T-helper 1 cell treated with Interleukin-12 subunit alpha and Interleukin-12 subunit beta and Interleukin-4 antibody, amounts not matched to agents 30 μg/mL and 1 μg/mL, for 36 hours (primary cell): ENCODE measurements around the gene LIMS3.
"Not testable (repeated sequence)": the region's sequence is repeated elsewhere in the genome, so short reads cannot be mapped to it uniquely, and the experiment has no call there.

Experiments
- H3K27ac Mint-ChIP-seq: one replicate; pipeline ENCODE4 v1.8.0; 2021; ENCODE audit warnings: mild to moderate bottlenecking, mixed read lengths
- H3K27me3 Mint-ChIP-seq: one replicate; pipeline ENCODE4 v1.8.0; 2021; ENCODE audit warnings: low read depth, mixed read lengths
- H3K36me3 Mint-ChIP-seq: one replicate; pipeline ENCODE4 v1.8.0; 2021; ENCODE audit warnings: low read depth, mixed read lengths
- H3K4me1 Mint-ChIP-seq: one replicate; pipeline ENCODE4 v1.8.0; 2021; ENCODE audit warnings: low read depth, mixed read lengths
- H3K4me3 Mint-ChIP-seq: one replicate; pipeline ENCODE4 v1.8.0; 2021; ENCODE audit warnings: mild to moderate bottlenecking, moderate library complexity, mixed read lengths
- H3K9me3 Mint-ChIP-seq: one replicate; pipeline ENCODE4 v1.8.0; 2021; ENCODE audit warnings: mixed read lengths

Gene LIMS3

GRCh38 chr2:109898462-109899336 is at the start of gene LIMS3:
LIMS3 (plus strand) TSS chr2:109898688; CDS start chr2:109898729, 41 bp downstream.
- H3K27ac Mint-ChIP-seq, H3K27me3 Mint-ChIP-seq, H3K4me3 Mint-ChIP-seq, H3K36me3 Mint-ChIP-seq, H3K9me3 Mint-ChIP-seq, H3K4me1 Mint-ChIP-seq: not testable (repeated sequence)

DNA sequence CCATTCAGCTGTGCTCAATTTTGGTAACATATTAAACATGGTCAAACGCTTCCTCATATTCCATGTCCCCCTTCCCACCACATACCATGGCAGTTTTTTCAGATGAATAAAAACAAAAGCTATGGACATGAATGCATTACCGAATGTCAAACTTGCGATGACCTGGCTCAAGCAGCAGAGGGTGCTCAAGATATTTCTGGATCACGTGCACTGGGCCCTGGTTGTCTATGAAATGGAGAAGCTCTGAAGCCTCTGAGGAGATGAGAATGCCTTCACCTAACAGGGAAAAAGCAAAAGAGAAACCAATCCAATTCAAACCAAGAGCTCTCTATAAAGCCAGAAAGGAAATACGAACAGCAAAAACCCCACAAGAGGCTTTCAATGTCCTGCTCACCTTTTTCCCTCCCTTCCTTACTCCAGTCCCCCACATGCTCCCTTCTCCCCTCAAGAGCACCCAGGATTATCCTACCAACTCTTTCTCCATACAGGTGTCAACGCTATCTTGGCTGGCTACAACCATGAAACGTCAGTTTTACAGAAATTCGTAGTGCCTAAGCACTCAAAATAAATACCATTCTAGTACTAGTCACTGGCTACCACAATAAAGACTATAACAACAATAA is 27.2 kb upstream of the LIMS3 start:
- not testable (repeated sequence) for H3K4me3 Mint-ChIP-seq, H3K27ac Mint-ChIP-seq, H3K4me1 Mint-ChIP-seq, H3K9me3 Mint-ChIP-seq, H3K27me3 Mint-ChIP-seq, H3K36me3 Mint-ChIP-seq

DNA sequence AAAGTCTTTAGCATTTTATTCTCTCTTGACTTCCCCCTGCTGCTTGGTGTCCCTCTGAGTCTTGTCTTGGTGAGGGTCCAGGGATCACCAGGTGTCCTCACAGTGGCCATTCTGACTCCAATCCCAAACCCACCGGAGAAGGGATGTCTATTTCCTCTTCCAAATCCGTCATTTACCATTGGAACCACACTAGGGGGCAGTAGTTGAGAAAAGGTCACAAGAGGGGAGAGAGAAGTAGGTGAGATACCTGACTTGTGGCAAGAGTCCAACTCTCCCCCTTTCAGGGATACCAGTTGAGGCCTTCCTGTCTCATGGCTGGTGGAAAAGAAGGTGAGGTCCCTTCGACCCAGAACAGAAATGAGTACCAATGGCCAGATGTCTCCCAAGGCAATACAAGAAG is 21.9 kb upstream of the LIMS3 start:
- H3K36me3 Mint-ChIP-seq, H3K27ac Mint-ChIP-seq, H3K4me1 Mint-ChIP-seq, H3K27me3 Mint-ChIP-seq, H3K9me3 Mint-ChIP-seq, H3K4me3 Mint-ChIP-seq: not testable (repeated sequence)

GRCh38 chr2:109882112-109882511 is 16.4 kb upstream of the LIMS3 start:
- H3K4me3 Mint-ChIP-seq, H3K4me1 Mint-ChIP-seq, H3K9me3 Mint-ChIP-seq, H3K27me3 Mint-ChIP-seq, H3K27ac Mint-ChIP-seq, H3K36me3 Mint-ChIP-seq: not testable (repeated sequence)

- not testable (repeated sequence) for H3K27me3 Mint-ChIP-seq, H3K4me3 Mint-ChIP-seq, H3K27ac Mint-ChIP-seq, H3K36me3 Mint-ChIP-seq, H3K9me3 Mint-ChIP-seq, H3K4me1 Mint-ChIP-seq
These were observed 10.1 kb upstream of the LIMS3 start for GRCh38 chr2:109888414-109888813.

DNA sequence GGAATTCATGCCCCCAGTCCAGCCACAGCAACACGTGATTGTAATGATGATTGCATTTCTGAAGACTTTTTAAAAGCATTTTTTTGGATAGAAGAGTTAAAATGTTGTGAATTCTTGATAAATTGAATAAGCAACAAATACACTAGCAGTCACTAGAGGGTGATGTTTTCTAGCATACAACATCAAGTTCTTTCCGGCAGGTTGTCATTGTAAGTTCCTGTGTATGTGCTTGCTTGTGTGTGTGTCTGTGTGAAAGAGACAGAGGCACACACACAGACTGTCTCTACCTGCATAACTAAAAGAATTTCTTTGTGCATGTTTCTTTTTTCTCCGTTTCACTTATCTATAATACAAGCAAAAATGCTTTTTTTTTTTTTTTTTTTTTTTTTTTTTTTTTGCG is 8.6 kb upstream of the LIMS3 start:
- not testable (repeated sequence) for H3K27ac Mint-ChIP-seq, H3K9me3 Mint-ChIP-seq, H3K27me3 Mint-ChIP-seq, H3K4me3 Mint-ChIP-seq, H3K36me3 Mint-ChIP-seq, H3K4me1 Mint-ChIP-seq

DNA sequence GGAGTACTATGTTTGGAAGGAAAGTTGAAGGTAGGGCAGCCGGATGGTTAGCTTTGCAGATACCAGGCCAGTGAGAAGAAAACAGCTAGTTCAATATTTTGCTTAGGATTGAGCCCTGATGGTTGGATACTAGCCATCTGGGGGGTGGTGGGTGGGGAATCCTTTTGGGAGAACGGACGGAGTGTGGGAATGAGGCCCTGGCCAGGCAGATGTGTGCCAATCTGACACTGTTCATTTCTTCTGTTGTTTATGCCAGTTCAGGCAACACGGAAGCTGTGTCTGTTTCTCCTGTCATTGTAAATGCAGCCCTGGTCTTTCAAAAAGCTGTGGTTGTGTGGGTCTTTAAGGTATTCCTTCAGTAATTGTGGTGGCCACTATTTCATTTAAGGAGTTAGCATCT is 7.5 kb upstream of the LIMS3 start:
- not testable (repeated sequence) for H3K4me1 Mint-ChIP-seq, H3K4me3 Mint-ChIP-seq, H3K27me3 Mint-ChIP-seq, H3K36me3 Mint-ChIP-seq, H3K27ac Mint-ChIP-seq, H3K9me3 Mint-ChIP-seq

DNA sequence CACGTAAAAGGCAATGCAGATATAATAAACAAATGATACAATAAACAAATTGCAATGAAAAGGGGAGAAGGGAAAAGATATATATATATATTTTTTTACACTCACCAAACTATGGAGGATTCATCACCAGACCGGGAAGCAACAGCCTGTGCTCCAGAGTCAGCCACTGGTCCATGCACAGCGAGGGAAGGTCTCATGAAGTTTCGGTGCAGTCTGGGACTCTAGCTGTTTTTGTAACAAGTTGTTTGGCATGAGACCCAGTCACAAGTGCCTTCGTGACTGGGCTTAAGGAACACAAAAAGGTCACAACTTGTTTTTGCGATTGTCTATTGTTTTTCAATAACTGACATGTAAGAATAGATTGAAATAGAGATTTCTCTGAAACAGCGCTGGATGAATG is 4.8 kb upstream of the LIMS3 start:
- not testable (repeated sequence) for H3K36me3 Mint-ChIP-seq, H3K27ac Mint-ChIP-seq, H3K27me3 Mint-ChIP-seq, H3K9me3 Mint-ChIP-seq, H3K4me3 Mint-ChIP-seq, H3K4me1 Mint-ChIP-seq

DNA sequence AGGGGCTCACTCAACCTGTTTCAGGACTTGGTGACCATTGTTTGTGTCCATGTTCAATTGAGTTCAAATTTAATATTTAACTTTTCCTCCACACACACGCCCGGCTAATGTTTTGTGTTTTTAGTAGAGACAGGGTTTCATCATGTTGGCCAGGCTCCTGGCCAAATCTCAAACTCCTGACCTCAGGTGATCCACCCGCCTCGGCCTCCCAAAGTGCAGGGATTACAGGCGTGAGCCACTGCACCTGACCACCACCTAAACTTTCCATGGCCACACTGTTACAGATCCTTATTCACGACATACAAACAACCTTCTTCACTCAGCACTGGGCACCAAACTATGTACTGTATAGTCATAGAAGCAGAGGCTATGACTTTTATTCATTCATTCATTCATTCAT is 4.3 kb upstream of the LIMS3 start:
- not testable (repeated sequence) for H3K36me3 Mint-ChIP-seq, H3K4me3 Mint-ChIP-seq, H3K27me3 Mint-ChIP-seq, H3K9me3 Mint-ChIP-seq, H3K4me1 Mint-ChIP-seq, H3K27ac Mint-ChIP-seq

DNA sequence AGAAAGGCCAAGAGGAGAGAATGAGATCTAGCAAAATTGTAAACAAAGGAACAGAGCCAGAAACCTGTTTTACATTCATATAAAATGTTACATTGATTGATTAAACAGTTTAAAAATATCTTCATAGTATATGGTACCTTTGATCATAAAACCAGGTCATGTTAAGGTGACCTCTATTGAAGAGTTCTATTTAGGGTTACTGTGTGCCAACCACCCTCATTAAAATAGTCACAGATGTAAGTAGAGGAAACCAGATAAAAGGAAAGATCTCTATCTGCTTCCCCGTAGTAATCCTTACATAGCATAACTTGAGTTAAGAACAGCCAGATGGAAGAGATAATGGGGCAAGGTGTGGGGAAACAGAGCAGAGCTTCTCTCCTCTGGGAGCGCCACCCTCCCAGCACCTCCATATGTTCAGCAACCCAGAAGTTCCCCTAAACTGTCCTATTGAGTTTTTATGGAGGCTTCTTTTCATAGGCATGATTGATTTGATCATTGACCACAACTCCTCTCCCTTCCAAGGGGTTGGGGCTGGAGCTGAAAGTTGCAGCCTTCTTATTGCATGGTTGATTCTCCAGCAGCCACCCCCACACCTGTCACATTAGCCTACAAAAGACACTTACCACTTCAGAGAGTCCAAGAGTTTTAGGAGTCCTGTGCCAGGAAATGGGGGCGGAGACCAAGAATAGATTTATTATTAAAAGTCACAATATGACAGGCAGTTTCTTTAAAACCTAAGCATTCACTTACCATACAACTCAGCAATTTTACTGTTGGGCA is 3.2 kb upstream of the LIMS3 start:
- H3K27ac Mint-ChIP-seq, H3K4me3 Mint-ChIP-seq, H3K27me3 Mint-ChIP-seq, H3K9me3 Mint-ChIP-seq, H3K4me1 Mint-ChIP-seq, H3K36me3 Mint-ChIP-seq: not testable (repeated sequence)

GRCh38 chr2:109896212-109896611 is 2.3 kb upstream of the LIMS3 start:
- H3K36me3 Mint-ChIP-seq, H3K4me1 Mint-ChIP-seq, H3K27me3 Mint-ChIP-seq, H3K4me3 Mint-ChIP-seq, H3K9me3 Mint-ChIP-seq, H3K27ac Mint-ChIP-seq: not testable (repeated sequence)

GRCh38 chr2:109897769-109898461 is 573 bp upstream of the LIMS3 start:
- not testable (repeated sequence) for H3K27ac Mint-ChIP-seq, H3K36me3 Mint-ChIP-seq, H3K9me3 Mint-ChIP-seq, H3K27me3 Mint-ChIP-seq, H3K4me3 Mint-ChIP-seq, H3K4me1 Mint-ChIP-seq

DNA sequence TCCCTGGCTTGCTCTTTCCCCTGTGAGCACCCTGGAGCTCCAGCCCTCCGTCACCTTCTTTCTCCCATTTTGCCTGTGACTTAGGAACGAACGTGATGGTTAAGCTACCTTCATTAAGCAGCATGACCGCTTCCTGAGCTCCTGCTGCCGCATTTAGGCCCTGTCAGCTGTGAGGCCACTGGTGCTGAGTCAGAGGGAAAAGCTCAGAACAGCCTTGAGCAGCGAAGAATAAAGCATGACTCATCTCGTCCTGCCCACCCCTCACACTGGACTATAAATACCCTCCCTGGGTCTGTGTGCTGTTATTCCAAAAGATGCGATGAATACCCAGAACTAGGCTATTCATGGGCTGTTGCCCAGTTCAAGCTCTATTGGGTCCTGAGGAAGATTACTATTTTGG is 7.3 kb downstream of the LIMS3 start:
- not testable (repeated sequence) for H3K4me1 Mint-ChIP-seq, H3K4me3 Mint-ChIP-seq, H3K36me3 Mint-ChIP-seq, H3K27me3 Mint-ChIP-seq, H3K27ac Mint-ChIP-seq, H3K9me3 Mint-ChIP-seq

- not testable (repeated sequence) for H3K9me3 Mint-ChIP-seq, H3K27ac Mint-ChIP-seq, H3K4me1 Mint-ChIP-seq, H3K27me3 Mint-ChIP-seq, H3K4me3 Mint-ChIP-seq, H3K36me3 Mint-ChIP-seq
These were observed 10.1 kb downstream of the LIMS3 start for GRCh38 chr2:109908626-109909025.

DNA sequence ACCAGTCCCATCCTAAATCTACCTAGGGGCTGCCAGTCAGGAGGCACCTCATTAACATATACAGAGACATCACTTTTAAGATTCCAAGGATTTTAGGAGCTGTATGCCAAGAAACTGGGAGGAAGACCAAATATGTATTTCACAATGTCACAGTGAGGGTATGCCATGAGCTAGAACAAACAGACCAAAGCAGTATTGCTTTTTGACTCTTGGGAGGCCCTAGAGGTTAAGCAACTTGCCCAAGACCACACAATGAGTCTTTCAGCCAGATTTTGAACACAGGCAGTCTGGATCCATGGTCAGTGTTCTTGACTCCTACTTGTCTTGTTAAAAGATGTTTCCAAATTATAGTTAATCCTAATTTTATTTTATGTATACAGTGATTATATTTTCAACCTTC is 12.3 kb downstream of the LIMS3 start:
- H3K4me3 Mint-ChIP-seq, H3K9me3 Mint-ChIP-seq, H3K4me1 Mint-ChIP-seq, H3K27ac Mint-ChIP-seq, H3K27me3 Mint-ChIP-seq, H3K36me3 Mint-ChIP-seq: not testable (repeated sequence)
